Neural cell (in vitro differentiated cells): Measurements from ENCODE around the gene FAM193B. TPM values are rescaled to one million over a fixed set of nuclear protein-coding genes. Genes with fewer than 3 reads are reported as not detected.

Experiments
- H2AFZ ChIP-seq: fragments of 200-600, 300-800 bp; sonication (generic), shearing (Covaris generic); 2 replicates; pipeline ENCODE4 v1.6.0; 2014; ENCODE audit warnings: low read depth, mild to moderate bottlenecking, antibody characterized with exemption, low read length, moderate library complexity
- H3F3A ChIP-seq: fragments of 200-600 bp; shearing (Covaris generic); 2 replicates; pipeline ENCODE4 v1.6.1; 2016; ENCODE audit warnings: mild to moderate bottlenecking, moderate library complexity, mixed read lengths, antibody characterized with exemption, low read length; ENCODE audit not compliant: insufficient read depth, poor library complexity, severe bottlenecking
- H3K27ac ChIP-seq: fragments of 200-600, 300-800 bp; sonication (generic), shearing (Covaris generic); 2 replicates; pipeline ENCODE4 v1.5.1; 2014; ENCODE audit warnings: mild to moderate bottlenecking, low read length, moderate library complexity
- H3K27me3 ChIP-seq: fragments of 300-800, 200-600 bp; sonication (generic), shearing (Covaris generic); 2 replicates; pipeline ENCODE4 v1.6.0; 2014; ENCODE audit warnings: mild to moderate bottlenecking, low read depth, low read length, moderate library complexity; ENCODE audit not compliant: insufficient read depth
- H3K36me3 ChIP-seq: fragments of 300-800, 200-600 bp; sonication (generic), shearing (Covaris generic); 2 replicates; pipeline ENCODE4 v1.5.1; 2014; ENCODE audit warnings: mild to moderate bottlenecking, antibody characterized with exemption, low read length, moderate library complexity; ENCODE audit not compliant: insufficient read depth
- H3K4me2 ChIP-seq: fragments of 300-800, 200-600 bp; sonication (generic), shearing (Covaris generic); 2 replicates; pipeline ENCODE4 v1.6.0; 2014; ENCODE audit warnings: mild to moderate bottlenecking, low read length
- H3K4me3 ChIP-seq: fragments of 300-800, 200-600 bp; sonication (generic), shearing (Covaris generic); 2 replicates; pipeline ENCODE4 v1.5.1; 2014; ENCODE audit warnings: mild to moderate bottlenecking, low read length, moderate library complexity
- H3K79me2 ChIP-seq: fragments of 200-600 bp; shearing (Covaris generic); replicated peaks from 2 replicates; pipeline ENCODE4 v1.6.0; 2014; ENCODE audit warnings: mild to moderate bottlenecking, low read length, moderate library complexity; ENCODE audit not compliant: insufficient read depth
- H3K9ac ChIP-seq: fragments of 300-800, 200-600 bp; sonication (generic), shearing (Covaris generic); 2 replicates; pipeline ENCODE4 v1.6.1; 2016; ENCODE audit warnings: mild to moderate bottlenecking, low read length, mixed read lengths
- H3K9me2 ChIP-seq: fragments of 200-600 bp; shearing (Covaris generic); 2 replicates; pipeline ENCODE4 v1.6.1; 2016; ENCODE audit warnings: mild to moderate bottlenecking, low read length, mixed read lengths; ENCODE audit not compliant: insufficient read depth
- H3K9me3 ChIP-seq: fragments of 200-600, 300-800 bp; sonication (generic), shearing (Covaris generic); 2 replicates; pipeline ENCODE4 v1.6.1; 2016; ENCODE audit warnings: mild to moderate bottlenecking, mixed run types, low read length, moderate library complexity, mixed read lengths
- H4K20me1 ChIP-seq: fragments of 200-600 bp; shearing (Covaris generic); 2 replicates; pipeline ENCODE4 v1.6.1; 2016; ENCODE audit warnings: mild to moderate bottlenecking, mixed run types; ENCODE audit not compliant: insufficient read depth
- CTCF ChIP-seq: fragments of 450-650 bp; IDR thresholded peaks from 2 replicates; pipeline ENCODE4 v1.5.1; 2014; ENCODE audit warnings: antibody characterized with exemption, mild to moderate bottlenecking, moderate library complexity; ENCODE audit not compliant: poor library complexity, severe bottlenecking
- EP300 ChIP-seq: fragments of 450-650 bp; conservative IDR thresholded peaks from 2 replicates; pipeline ENCODE4 v1.6.1; 2014; ENCODE audit warnings: antibody characterized with exemption, mild to moderate bottlenecking, moderate library complexity; ENCODE audit not compliant: poor library complexity, severe bottlenecking
- EZH2 ChIP-seq: fragments of 200-600, 300-800 bp; shearing (Covaris generic), sonication (generic); IDR thresholded peaks from 2 replicates; pipeline ENCODE4 v1.6.1; 2014; ENCODE audit warnings: antibody characterized with exemption, low read length, borderline replicate concordance, mild to moderate bottlenecking; ENCODE audit not compliant: insufficient read depth, poor library complexity, severe bottlenecking
- MXI1 ChIP-seq: fragments of 450-650 bp; conservative IDR thresholded peaks from 2 replicates; pipeline ENCODE4 v1.6.1; 2014; ENCODE audit warnings: antibody characterized with exemption, mild to moderate bottlenecking; ENCODE audit not compliant: poor library complexity, severe bottlenecking
- POLR2AphosphoS5 ChIP-seq: IDR thresholded peaks from 2 replicates; pipeline ENCODE4 v1.6.1; 2012
- RAD21 ChIP-seq: fragments of 450-650 bp; conservative IDR thresholded peaks from 2 replicates; pipeline ENCODE4 v1.6.1; 2014; ENCODE audit warnings: antibody characterized with exemption, mild to moderate bottlenecking, moderate library complexity
- REST ChIP-seq: IDR thresholded peaks from 2 replicates; pipeline ENCODE4 v1.6.1; 2012; ENCODE audit warnings: borderline replicate concordance
- SMC3 ChIP-seq: fragments of 450-650 bp; conservative IDR thresholded peaks from 2 replicates; pipeline ENCODE4 v1.6.1; 2014; ENCODE audit warnings: antibody characterized with exemption, mild to moderate bottlenecking, moderate library complexity; ENCODE audit not compliant: poor library complexity
- TAF1 ChIP-seq: IDR thresholded peaks from 2 replicates; pipeline ENCODE4 v1.6.1; 2012; ENCODE audit warnings: low read depth
- polyA plus RNA-seq: library from polyadenylated mRNA; depleted of rRNA; stranded (reverse); fragments of >200 nt; gene quantifications from 2 replicates; pipeline ENCODE4 v1.2.3, GENCODE V29; 2014

Gene FAM193B
- polyA plus RNA-seq, 1 donor from 2014 or later: 79.2 TPM

GRCh38 chr5:177538876-177539275, 15.5 kb downstream of the FAM193B start:
- Histone ChIP-seq H3K9me2 (no peaks in the 10 kb centered on the region), H3K36me3 (peaks cover 12% of the 10 kb centered on the region), H3K9me3 (no peaks in the 10 kb centered on the region), H3K4me3 (no peak overlapping the region), H3F3A (no peaks in the 10 kb centered on the region), H3K27me3 (no peaks in the 10 kb centered on the region), H3K9ac (no peak overlapping the region), H3K79me2 (peaks cover 9% of the 10 kb centered on the region), H3K27ac (no peak overlapping the region), H3K4me2 (no peak overlapping the region), H4K20me1 (no peaks in the 10 kb centered on the region), H2AFZ (no peak overlapping the region)
- no peak for TF ChIP-seq CTCF

DNA sequence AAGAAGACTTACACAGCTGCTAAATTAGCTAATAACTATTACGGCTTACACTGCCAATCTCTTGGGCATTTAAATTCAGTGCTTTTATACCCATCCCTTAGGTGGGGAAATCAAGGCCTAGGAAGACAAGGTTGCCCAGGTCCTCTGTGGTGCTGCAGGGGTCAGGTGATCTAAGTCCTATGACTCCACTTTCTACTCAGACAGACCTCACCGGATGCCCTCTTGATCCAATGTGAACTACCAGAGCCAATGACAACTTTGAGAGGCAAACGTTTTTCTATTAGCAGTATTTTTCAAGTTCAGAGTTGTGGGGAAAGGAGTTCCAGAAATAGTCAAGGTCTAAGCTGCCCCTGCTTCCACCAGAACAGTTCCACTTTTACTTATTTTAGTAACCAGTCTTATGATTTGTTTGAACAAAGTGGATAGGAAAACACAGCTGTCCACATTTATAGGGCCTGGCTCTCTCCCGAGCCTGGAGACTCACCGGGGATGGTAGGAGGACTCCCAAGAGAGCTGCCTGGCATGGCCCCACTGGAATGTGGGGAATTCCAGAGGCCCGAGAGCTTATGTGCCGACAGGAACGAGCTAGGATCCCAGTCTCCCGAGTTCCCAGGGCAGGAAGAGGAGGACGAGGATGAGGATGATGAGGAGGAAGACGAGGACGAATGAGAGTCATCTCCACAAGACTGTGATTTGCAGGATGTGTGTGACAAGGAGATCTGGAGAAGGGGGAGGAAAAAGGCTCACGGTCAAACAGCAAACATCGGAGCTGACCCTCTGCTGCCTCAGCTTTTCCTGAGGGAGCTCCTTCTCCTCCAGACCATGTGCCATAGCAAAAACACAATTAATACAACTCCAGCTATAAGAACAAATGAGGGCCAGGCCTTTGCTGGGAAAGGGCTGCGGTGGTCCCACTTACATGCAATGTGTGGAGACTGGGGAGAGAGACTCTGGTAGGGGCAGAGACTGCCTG, 16.7 kb downstream of the FAM193B start:
- H3K9me3 ChIP-seq: no peaks in the 10 kb centered on the region
- no peak overlapping the region for H3K27ac ChIP-seq
- no peak overlapping the region for H3K9ac ChIP-seq
- peaks cover 8% of the 10 kb centered on the region for H3K36me3 ChIP-seq
- H3K4me2 ChIP-seq: no peak overlapping the region
- no peaks in the 10 kb centered on the region for H4K20me1 ChIP-seq
- H3K27me3 ChIP-seq: no peaks in the 10 kb centered on the region
- no peak for TF ChIP-seq CTCF
- TF ChIP-seq SMC3: no peak
- TF ChIP-seq REST: no peak
- no peak for TF ChIP-seq RAD21
- no peak for TF ChIP-seq EZH2
- TF ChIP-seq TAF1: no peak
- TF ChIP-seq POLR2AphosphoS5: no peak
- TF ChIP-seq EP300: no peak
- TF ChIP-seq MXI1: no peak
- H3K9me2 ChIP-seq: no peaks in the 10 kb centered on the region
- H2AFZ ChIP-seq: no peak overlapping the region
- no peaks in the 10 kb centered on the region for H3F3A ChIP-seq
- peaks cover 9% of the 10 kb centered on the region for H3K79me2 ChIP-seq
- H3K4me3 ChIP-seq: no peak overlapping the region
